Activated naive CD4-positive, alpha-beta T cell treated with anti-CD3 and anti-CD28 coated beads, Interleukin-2, amount 10 ng/mL, durations not matched to agents 7 days and 5 days (primary cell): Measurements from ENCODE around the gene KRT77.

ENCODE experiments used
- CTCF ChIA-PET: fragments of 350-600 bp; sonication (Branson Sonifier 250); formaldehyde crosslinking; loops from one replicate; lab custom pipeline; 2021; ENCODE audit warnings: antibody characterized with exemption; lab: Charles Lee
- DNase-seq: peaks from one replicate; pipeline ENCODE4 v3.0.0-alpha.2; 2020
- H3K27ac Mint-ChIP-seq: one replicate; pipeline ENCODE4 v1.8.0; 2021; ENCODE audit warnings: mild to moderate bottlenecking, moderate library complexity, mixed read lengths
- H3K27me3 Mint-ChIP-seq: one replicate; pipeline ENCODE4 v1.8.0; 2021; ENCODE audit warnings: mild to moderate bottlenecking, mixed read lengths
- H3K36me3 Mint-ChIP-seq: one replicate; pipeline ENCODE4 v1.8.0; 2021; ENCODE audit warnings: mixed read lengths
- H3K4me1 Mint-ChIP-seq: one replicate; pipeline ENCODE4 v1.8.0; 2021; ENCODE audit warnings: mixed read lengths
- H3K4me3 Mint-ChIP-seq: one replicate; pipeline ENCODE4 v1.8.0; 2021; ENCODE audit warnings: mild to moderate bottlenecking, moderate library complexity, mixed read lengths
- H3K9me3 Mint-ChIP-seq: one replicate; pipeline ENCODE4 v1.8.0; 2021; ENCODE audit warnings: mixed read lengths

KRT77 gene

GRCh38 chr12:52693261-52693660 lies 10.1 kb downstream of the KRT77 start:
- H3K27ac Mint-ChIP-seq, result no peak overlapping the region
- peaks cover 18% of the 10 kb centered on the region for H3K4me1 Mint-ChIP-seq
- DNase-seq, result no peak
- no peak overlapping the region for H3K4me3 Mint-ChIP-seq
- CTCF ChIA-PET, result no interaction called here
- H3K36me3 Mint-ChIP-seq, result no peaks in the 10 kb centered on the region
- peaks cover 73% of the 10 kb centered on the region for H3K27me3 Mint-ChIP-seq
- H3K9me3 Mint-ChIP-seq, result no peaks in the 10 kb centered on the region

GRCh38 chr12:52692254-52692653 lies 11.1 kb downstream of the KRT77 start:
- Mint-ChIP-seq H3K4me1 (peaks cover 18% of the 10 kb centered on the region), H3K9me3 (no peaks in the 10 kb centered on the region), H3K36me3 (no peaks in the 10 kb centered on the region), H3K4me3 (no peak overlapping the region), H3K27ac (no peak overlapping the region), H3K27me3 (peaks cover 76% of the 10 kb centered on the region)
- CTCF ChIA-PET, result interaction anchor here (0.6 to 1.3 kb wide), 2 partner anchors 34 to 277 kb away, joined by 3 read pairs; no protein-coding TSS in a partner anchor
- no peak for DNase-seq

- no peaks in the 10 kb centered on the region for H3K36me3 Mint-ChIP-seq
- H3K4me3 Mint-ChIP-seq, result peak overlapping the region; percentile 75
- DNase-seq, result no peak
- peaks cover 18% of the 10 kb centered on the region for H3K4me1 Mint-ChIP-seq
- H3K9me3 Mint-ChIP-seq, result no peaks in the 10 kb centered on the region
- H3K27ac Mint-ChIP-seq, result no peak overlapping the region
- peaks cover 78% of the 10 kb centered on the region for H3K27me3 Mint-ChIP-seq
- CTCF ChIA-PET, result interaction anchor here (0.6 to 1.3 kb wide), 2 partner anchors 34 to 278 kb away, joined by 3 read pairs; no protein-coding TSS in a partner anchor
Observed at GRCh38 chr12:52691841-52692150, 11.5 kb downstream of the KRT77 start.

- H3K27me3 Mint-ChIP-seq, result peaks cover 82% of the 10 kb centered on the region
- H3K9me3 Mint-ChIP-seq, result no peaks in the 10 kb centered on the region
- no peaks in the 10 kb centered on the region for H3K36me3 Mint-ChIP-seq
- peak; percentile 76 for DNase-seq
- peak overlapping the region; percentile 1 for H3K27ac Mint-ChIP-seq
- H3K4me3 Mint-ChIP-seq, result peak overlapping the region; percentile 75
- H3K4me1 Mint-ChIP-seq, result peaks cover 18% of the 10 kb centered on the region
- CTCF ChIA-PET, result interaction anchor here (0.9 to 1.3 kb wide), 3 partner anchors 35 to 188 kb away, joined by 3 to 4 read pairs (median 3); no protein-coding TSS in a partner anchor
Observed at GRCh38 chr12:52691076-52691840, 12.1 kb downstream of the KRT77 start.

- Mint-ChIP-seq H3K36me3 (no peaks in the 10 kb centered on the region), H3K27me3 (peaks cover 80% of the 10 kb centered on the region), H3K9me3 (no peaks in the 10 kb centered on the region), H3K27ac (no peak overlapping the region), H3K4me3 (peak overlapping the region; percentile 75), H3K4me1 (peaks cover 18% of the 10 kb centered on the region)
- no peak for DNase-seq
- CTCF ChIA-PET, result interaction anchor here (0.9 to 1.2 kb wide), 3 partner anchors 23 to 189 kb away, joined by 3 to 4 read pairs (median 3); no protein-coding TSS in a partner anchor
Observed at GRCh38 chr12:52690351-52691075, 12.8 kb downstream of the KRT77 start.

- H3K4me3 Mint-ChIP-seq, result peak overlapping the region; percentile 1
- CTCF ChIA-PET, result interaction anchor here (1.0 to 1.2 kb wide), 2 partner anchors 22 to 181 kb away, joined by 3 to 4 read pairs; no protein-coding TSS in a partner anchor
- peaks cover 18% of the 10 kb centered on the region for H3K4me1 Mint-ChIP-seq
- DNase-seq, result no peak
- H3K27me3 Mint-ChIP-seq, result peaks cover 77% of the 10 kb centered on the region
- no peak overlapping the region for H3K27ac Mint-ChIP-seq
- no peaks in the 10 kb centered on the region for H3K36me3 Mint-ChIP-seq
- no peaks in the 10 kb centered on the region for H3K9me3 Mint-ChIP-seq
Observed at GRCh38 chr12:52689936-52690335, 13.4 kb downstream of the KRT77 start.

GRCh38 chr12:52689239-52689638 lies 14.1 kb downstream of the KRT77 start:
- Mint-ChIP-seq H3K27ac (no peak overlapping the region), H3K4me1 (peaks cover 18% of the 10 kb centered on the region), H3K36me3 (no peaks in the 10 kb centered on the region), H3K27me3 (peaks cover 77% of the 10 kb centered on the region), H3K9me3 (no peaks in the 10 kb centered on the region), H3K4me3 (no peak overlapping the region)
- CTCF ChIA-PET, result interaction anchor here (1.0 kb wide), 1 partner anchor 22 kb away, joined by 3 read pairs; no protein-coding TSS in a partner anchor
- no peak for DNase-seq

- Mint-ChIP-seq H3K36me3 (no peaks in the 10 kb centered on the region), H3K4me3 (no peak overlapping the region), H3K4me1 (peaks cover 18% of the 10 kb centered on the region), H3K27me3 (peaks cover 84% of the 10 kb centered on the region), H3K9me3 (no peaks in the 10 kb centered on the region), H3K27ac (no peak overlapping the region)
- no peak for DNase-seq
- CTCF ChIA-PET, result interaction anchor here (1.0 to 1.4 kb wide), 2 partner anchors 104 to 291 kb away, joined by 3 read pairs; no protein-coding TSS in a partner anchor
Observed at GRCh38 chr12:52688481-52688880, 14.8 kb downstream of the KRT77 start.

GRCh38 chr12:52687497-52688385 lies 15.6 kb downstream of the KRT77 start:
- peaks cover 18% of the 10 kb centered on the region for H3K4me1 Mint-ChIP-seq
- no peaks in the 10 kb centered on the region for H3K36me3 Mint-ChIP-seq

GRCh38 chr12:52686756-52687487 lies 16.4 kb downstream of the KRT77 start:
- Mint-ChIP-seq H3K27ac (no peak overlapping the region), H3K27me3 (peaks cover 69% of the 10 kb centered on the region), H3K4me3 (no peak overlapping the region), H3K36me3 (no peaks in the 10 kb centered on the region), H3K4me1 (peaks cover 25% of the 10 kb centered on the region), H3K9me3 (no peaks in the 10 kb centered on the region)
- no peak for DNase-seq
- CTCF ChIA-PET, result no interaction called here

More at GRCh38 chr12:52687497-52688385, 15.6 kb downstream of the KRT77 start:
- Mint-ChIP-seq H3K4me3 (no peak overlapping the region), H3K27me3 (peaks cover 77% of the 10 kb centered on the region), H3K27ac (no peak overlapping the region), H3K9me3 (no peaks in the 10 kb centered on the region)
- CTCF ChIA-PET, result interaction anchor here (1.0 to 1.4 kb wide), 2 partner anchors 103 to 292 kb away, joined by 3 read pairs; no protein-coding TSS in a partner anchor
- DNase-seq, result no peak

GRCh38 chr12:52686063-52686462 lies 17.3 kb downstream of the KRT77 start:
- Mint-ChIP-seq H3K27ac (no peak overlapping the region), H3K9me3 (no peaks in the 10 kb centered on the region), H3K4me3 (no peak overlapping the region), H3K36me3 (no peaks in the 10 kb centered on the region), H3K27me3 (peaks cover 60% of the 10 kb centered on the region), H3K4me1 (peaks cover 25% of the 10 kb centered on the region)
- DNase-seq, result no peak
- CTCF ChIA-PET, result no interaction called here

- Mint-ChIP-seq H3K4me1 (peaks cover 26% of the 10 kb centered on the region), H3K36me3 (no peaks in the 10 kb centered on the region), H3K4me3 (no peak overlapping the region), H3K27ac (no peak overlapping the region), H3K9me3 (no peaks in the 10 kb centered on the region), H3K27me3 (peaks cover 59% of the 10 kb centered on the region)
- no peak for DNase-seq
- CTCF ChIA-PET, result no interaction called here
Observed at GRCh38 chr12:52685406-52685890, 17.9 kb downstream of the KRT77 start.

GRCh38 chr12:52684431-52684830 lies 18.9 kb downstream of the KRT77 start:
- Mint-ChIP-seq H3K27me3 (peaks cover 57% of the 10 kb centered on the region), H3K27ac (no peak overlapping the region), H3K36me3 (no peaks in the 10 kb centered on the region), H3K4me3 (no peak overlapping the region), H3K9me3 (no peaks in the 10 kb centered on the region), H3K4me1 (peaks cover 23% of the 10 kb centered on the region)
- no peak for DNase-seq
- CTCF ChIA-PET, result no interaction called here
